HG03460 (cell line): ENCODE data around the gene ABCB11.
"Not testable (repeated sequence)": the region's sequence is repeated elsewhere in the genome, so short reads cannot be mapped to it uniquely, and the experiment has no call there.

Experiments
- ATAC-seq: cut with Tn5 transposase; IDR thresholded peaks from one replicate; pipeline ENCODE4 v1.9.1; 2021; ENCODE audit not compliant: unreplicated experiment

ABCB11 gene

DNA sequence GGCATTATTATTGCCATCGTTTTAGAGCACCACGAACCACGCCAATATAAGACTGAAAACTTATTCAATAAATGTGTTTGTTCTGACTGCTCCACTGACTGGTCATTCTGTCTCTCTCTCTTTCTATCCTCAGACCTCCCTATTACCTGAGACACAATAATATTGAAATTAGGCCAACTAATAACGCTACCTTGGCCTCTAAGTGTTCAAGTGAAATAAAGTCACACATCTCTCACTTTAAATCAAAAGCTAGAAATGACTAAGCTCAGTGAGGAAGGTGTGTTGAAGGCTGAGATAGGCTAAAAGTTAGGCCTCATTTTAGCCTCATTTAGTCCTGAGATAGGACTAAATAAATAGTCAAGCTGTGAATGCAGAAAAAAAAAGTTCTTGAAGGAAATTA, 91.2 kb downstream of the ABCB11 start:
- ATAC-seq: no peak

DNA sequence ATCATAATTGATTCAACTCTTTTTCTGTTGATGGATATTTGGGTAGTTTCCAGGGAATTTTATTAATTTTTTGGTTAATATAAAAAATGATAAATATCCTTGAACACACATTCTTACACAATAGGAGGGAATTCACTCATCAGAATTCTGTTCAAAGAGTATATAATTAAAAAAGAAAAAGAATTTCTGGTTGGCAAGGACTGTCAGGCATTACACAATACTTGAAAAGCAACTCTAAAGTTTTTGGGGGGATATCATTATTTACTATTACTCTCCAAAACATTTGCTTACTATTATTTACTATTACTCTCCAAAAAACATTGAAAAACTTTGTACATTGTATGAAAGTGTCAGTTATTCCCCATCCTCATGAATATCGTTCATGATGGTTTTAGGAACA, 92.1 kb downstream of the ABCB11 start:
- ATAC-seq: no peak

DNA sequence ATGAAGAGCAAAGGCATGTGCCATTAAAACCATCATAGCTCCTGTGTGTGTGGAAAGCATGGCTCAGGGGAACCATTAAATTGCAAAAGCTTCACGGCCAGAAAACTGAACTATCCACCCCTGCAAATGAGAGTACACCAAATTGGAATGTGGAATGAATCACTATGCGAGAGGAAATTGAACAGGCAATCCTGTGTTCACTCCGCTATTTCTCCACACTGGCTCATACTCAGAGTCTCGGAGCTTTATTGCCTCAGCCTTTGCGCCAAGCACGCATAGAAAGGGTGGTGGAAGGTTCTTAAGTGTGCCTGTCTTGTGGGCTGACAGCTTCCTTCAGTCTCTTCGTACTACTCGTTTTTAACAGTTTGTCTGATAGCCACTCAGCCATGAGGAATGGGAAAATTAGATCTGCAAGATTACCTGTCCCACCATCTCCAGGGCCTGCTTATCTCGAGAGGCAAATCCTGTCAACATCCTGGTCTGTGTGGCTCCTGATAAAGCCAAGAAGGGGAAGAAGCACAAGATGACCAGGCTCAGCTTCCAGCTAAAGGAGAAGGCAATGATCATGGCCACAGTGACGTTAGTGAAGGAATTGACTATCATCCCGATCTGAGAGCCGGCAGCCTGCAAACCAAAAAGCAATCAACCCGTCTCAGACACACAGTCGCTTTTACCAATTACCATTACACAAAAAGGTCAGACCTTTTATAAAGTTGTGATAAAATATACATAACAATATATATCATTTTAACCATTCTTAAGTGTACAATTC, 95.1 kb downstream of the ABCB11 start:
- no peak for ATAC-seq

DNA sequence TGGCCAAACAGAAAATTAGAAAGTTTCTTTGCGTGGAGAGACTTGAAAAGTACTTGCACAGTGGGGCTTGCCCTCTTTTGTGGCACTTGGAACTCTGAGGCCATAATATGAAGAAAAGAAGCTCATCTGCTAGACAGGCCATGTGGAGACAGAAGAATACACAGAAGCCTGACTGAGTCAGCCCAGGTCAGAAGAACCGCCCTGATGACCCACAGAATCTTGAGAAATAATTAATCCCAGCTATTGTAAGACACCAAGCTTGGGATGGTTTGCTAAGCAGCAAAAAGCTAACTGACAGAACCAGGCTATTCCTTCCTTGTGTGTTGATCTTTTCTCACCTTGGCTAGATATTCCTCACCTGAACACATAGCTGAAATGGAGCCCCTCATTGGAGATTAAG, 96.3 kb downstream of the ABCB11 start:
- no peak for ATAC-seq

DNA sequence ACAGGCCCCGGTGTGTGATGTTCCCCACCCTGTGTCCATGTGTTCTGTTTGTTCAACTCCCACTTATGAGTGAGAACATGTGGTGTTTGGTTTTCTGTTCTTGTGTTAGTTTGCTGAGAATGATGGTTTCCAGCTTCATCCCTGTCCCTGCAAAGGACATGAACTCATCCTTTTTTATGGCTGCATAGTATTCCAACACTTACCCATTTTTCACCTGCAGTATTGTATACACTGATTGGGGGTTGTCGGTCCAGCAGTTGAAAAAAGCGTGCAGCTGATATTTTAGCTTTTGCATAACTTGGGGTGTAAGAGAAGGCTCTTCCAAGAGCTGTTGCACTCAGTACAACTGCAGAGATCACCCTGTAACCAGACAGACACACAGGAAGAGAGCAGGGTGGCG, 99.0 kb downstream of the ABCB11 start:
- not testable (repeated sequence) for ATAC-seq

DNA sequence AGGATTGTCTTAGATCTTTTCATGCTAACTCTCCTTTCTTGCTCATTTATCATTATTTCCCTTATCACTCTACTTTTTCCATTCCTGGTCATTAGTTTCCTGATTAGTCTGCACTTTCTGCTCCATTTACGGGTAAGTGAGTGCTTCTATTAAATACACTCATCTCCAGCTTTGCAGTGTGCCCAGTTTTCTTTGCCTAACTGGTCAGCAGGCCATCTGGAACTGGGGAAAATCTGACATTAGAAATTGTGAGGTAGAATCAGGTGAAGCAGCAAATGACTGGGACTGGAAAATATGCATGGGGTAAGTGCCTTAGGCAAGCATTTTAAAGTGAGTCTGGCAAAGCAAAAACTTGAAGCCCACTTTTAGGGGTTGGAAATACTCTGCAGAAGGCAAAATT, 100.9 kb downstream of the ABCB11 start:
- ATAC-seq: no peak

DNA sequence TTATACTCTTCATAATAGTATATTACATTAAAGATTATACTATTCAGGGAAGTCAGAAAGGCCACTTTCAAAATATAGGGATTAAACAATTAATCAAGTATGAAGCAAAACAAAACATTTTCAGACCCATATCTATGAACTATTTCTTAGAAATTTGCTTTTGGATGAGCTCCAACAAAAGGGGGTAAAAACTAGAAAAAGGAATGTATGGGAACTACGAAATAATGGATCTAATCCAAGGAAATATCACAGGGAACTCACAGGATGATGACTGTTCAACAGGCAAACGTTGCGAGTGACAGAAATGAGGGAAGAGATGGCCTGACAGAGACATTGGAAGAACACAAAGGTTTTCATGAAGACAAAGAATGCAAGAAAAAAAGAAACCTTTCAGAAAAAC, 102.1 kb downstream of the ABCB11 start:
- ATAC-seq: no peak

DNA sequence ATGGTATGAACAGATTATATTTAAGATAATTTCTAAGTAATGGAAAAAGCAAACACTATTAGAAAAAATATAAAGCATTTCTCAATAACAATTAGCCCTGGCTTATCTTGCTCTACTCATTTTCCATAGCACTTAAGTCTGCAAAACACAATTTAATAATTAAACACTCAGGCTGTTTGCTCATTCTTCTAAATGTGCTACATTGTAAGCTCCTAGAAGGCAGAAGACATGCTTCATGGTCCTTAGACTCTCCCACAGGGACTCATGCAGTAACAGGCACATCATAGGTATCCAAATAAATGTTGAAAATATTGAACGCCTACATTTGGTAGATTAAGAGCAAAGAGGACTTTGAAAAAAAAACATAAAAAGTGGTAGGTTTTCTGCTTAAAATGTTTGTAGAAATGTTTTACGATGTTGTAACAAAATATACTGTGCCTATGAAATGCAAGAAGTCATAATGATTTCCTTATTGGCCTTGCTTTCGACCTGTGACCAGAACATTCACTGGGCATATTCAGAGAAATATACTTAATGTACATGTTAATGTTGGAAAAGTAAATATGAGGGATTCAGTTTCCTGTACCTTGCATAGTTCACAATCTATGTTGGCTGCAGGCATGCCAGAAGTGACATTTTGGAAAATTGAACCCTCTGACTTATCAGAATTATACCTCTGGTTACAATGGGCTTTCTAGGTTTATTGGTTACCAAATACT, 102.9 kb downstream of the ABCB11 start:
- ATAC-seq: no peak

DNA sequence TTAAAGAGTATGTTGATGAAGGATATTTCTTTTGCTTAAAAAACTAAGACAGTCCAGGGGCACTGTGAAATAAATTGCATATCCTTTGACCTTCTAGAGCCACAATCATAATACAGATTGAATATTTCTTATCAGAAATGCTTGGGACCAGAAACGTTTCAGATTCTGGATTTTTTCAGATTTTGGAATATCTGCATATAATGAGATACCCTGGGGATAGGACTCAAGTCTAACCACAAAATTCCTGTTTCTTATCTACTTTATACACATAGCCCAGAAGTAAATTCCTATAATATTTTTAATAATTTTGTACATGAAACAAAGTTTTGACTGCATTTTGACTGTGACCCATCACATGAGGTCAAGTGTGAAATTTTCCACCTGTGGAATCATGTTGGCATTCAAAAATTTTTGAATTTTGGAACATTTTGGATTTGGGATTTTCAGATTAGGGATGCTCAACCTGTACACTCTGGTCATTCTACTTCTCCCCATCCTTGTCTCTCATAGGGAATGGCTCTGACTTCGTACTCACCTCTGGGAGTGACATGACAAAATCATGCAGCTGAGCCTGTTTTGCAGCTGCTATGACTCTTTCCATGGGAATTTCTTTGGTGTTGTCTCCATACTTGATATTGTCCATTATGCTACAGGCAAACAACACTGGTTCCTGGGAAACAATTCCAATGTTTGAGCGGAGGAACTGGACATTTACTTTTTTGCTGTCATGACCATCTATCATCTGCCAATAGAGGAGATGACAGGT, 104.3 kb downstream of the ABCB11 start:
- ATAC-seq: no peak

DNA sequence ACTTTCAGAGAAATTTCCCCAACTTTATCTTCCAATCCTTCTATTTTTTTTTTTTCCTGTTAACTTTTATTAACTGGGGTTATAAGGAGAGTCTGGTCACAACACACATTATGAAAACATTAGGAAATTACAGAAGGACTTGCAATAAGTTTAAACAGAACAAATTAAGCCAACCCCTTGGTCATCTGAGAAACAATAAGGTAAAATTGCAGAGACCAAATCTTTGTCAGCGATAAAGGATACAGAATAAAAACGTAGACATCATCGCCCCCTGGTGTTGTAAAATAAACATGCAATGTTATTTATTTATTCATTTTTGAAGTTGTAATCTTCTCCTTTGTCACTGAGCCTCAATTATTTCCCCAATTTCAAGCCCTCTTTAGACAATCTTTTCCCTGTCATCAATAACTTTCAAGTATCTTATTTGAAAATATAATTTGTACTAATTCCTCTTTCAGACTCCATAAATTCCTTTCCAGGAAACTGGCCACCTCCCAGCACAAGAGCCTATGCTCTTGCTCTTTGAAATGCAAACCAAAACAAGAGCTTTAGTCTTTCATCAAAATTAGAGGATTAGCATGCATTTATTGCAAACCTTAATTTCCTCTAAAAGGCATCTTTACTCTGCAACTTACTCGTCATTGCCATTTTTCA, 110.5 kb downstream of the ABCB11 start:
- no peak for ATAC-seq

DNA sequence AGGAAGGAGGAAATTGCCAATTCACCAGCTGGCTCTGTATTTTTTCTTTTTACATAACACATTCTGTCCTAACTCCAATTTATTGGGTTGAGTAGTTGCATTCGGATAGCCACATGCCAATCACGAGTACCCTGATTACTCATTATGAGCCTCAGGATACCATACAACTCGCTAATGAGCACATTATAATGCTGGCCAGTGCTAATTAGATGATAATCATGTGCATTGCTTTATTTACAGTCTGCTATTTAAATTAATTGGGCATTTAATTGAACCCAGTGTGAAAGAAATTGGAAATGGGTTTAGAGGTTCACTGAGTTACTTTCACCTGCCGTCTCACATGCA, 114.8 kb downstream of the ABCB11 start:
- ATAC-seq: no peak

DNA sequence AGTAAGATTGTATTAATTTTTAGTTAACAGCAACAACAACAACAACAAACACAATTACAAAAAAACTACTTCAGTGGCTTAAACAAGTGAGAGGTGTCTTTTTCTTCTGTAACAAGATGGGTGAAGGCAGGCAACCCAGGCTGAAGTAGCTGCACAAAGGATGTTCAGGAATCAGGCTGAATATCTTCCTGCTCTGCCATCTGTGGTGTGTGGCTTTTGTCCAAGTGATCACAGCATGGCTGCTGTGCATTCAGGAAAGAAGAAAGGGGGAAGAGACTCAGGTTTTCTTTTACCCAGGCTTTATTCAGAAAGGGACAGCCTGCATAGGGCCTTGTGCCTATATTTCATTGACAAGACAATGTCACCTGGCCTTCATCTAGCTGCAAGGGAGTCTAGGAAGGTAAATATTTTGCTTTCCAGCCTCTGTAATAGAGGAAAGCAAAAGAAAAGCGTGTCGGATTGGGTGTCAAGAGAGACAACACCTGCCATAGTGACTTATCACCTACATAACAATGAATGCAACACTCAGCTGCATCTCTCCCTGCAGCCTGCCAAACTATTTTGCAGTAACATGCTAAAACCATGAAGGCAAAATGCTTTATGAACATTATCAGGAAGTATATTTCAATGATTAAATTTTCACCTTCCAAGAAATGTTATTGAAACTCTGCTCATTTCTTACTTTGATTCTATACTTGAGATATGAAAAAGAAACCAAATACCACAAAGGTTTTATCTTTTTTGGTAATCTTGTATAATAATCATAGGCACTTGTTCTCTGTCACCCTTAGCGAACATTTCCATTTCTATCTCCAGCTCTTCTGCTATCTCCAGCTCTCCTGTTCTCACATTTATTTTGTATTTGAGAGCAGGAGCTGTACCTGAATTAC, 115.4 kb downstream of the ABCB11 start:
- no peak for ATAC-seq

DNA sequence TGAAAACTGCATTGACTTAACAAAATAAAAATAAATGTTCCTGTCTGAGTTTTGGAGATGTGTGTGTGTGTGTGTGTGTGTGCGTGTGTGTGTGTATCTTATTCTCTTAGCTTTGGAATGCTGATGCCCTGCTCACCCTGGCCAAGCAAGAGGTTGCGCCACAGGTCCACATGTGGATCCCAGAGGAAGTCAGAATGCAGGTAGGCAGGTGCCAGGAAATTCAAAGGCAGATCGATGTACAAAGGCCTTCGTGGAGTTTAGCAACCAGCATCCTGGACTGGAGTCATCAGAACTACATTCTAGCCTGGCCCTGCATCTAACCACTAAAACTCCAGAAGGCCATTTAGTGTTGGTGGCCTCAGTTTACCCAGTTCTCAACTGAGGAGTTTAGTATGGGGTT, 117.6 kb downstream of the ABCB11 start:
- no peak for ATAC-seq

DNA sequence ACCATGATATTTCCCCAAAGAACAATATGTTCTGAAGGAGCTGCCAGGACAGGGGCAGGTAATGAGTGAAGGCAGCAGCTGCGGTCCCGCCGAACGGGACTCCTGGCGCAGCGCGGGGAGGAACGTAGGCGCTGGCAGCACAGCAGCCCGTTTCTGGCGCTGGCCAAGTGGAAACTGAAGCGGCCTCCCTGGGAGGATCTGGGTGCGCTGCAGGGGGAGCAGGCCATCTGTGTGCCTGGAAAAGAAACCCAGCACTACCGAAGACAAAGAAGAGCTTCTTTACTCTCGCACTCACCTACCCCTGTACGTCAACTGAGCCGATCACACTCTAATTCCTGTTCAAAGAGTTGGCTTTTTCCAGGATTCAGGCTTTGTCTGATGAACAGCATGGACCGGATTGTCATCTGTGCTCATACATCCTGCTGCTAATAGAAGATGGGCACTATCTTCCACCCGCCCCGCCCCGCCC, 118.2 kb downstream of the ABCB11 start:
- ATAC-seq: no peak

DNA sequence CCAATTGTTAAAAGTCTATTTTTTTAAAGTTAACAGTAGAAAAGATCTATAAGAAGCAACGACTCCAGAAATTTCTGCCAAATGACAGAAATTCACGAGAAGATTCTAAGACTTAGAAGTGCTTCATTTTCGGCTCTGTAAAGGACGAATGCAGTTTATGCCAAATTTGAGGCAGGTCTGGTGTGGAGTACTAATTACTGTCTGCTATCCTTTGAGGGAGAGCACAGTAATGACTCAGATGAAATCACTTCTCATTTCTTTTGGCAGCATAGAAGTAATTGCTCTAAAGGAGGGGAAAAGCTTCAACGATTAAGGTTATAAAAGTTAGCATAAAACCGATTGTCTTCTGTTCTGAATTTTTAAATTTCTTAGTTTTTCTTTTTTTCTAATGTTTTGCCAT, 118.7 kb downstream of the ABCB11 start:
- no peak for ATAC-seq

DNA sequence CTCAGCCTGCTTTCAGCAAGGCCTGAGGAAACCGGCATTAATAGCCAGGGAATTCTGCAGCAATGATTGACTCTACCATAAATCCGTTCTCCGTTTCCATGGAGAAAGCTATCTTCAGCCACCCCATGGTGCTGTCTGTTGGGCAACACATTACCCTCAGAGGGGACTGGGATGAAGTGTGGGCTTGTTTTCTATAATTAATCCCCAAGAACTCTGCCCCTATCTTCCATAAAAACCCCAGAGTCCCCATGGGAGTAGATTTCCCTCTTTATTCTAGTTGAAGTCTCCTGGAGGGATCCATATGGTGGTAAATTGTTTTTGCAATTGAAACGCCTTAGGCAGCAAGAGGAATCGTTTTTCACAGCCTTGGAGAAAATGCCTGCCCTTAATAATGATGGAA, 120.8 kb downstream of the ABCB11 start:
- ATAC-seq: no peak

DNA sequence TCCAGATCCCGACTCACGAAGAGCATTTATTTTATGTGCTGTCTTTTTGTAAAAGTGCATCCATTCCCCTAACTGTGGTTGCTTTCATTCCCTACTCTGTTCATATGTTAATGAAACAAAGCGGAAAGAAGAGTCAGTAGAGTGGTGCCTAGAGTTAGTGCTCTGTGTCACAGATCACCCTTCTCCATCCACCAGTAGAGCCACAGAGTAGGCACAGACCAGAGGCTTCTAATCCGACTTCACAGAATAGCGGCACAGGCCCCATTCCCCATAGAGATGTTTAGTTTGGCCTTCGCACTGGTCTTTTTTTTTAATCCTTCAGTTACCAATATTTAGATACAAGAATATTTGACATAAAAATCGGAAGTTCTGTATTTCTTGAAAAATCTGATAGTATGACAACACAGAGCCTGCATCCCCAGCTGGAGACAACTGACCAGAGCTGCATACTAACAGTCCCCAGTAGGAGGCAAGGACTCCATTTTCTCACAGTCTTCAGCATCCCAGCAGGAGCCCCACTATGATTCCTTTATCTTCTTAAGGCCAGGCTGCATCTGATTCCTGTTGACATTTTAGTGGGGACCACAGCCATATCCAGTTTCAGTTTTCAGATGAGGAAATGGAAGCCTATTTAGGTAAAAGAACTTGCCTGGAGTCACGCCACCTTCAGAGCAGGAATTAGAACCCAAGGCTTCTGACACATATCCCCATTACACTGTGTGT, 123.0 kb downstream of the ABCB11 start:
- no peak for ATAC-seq

DNA sequence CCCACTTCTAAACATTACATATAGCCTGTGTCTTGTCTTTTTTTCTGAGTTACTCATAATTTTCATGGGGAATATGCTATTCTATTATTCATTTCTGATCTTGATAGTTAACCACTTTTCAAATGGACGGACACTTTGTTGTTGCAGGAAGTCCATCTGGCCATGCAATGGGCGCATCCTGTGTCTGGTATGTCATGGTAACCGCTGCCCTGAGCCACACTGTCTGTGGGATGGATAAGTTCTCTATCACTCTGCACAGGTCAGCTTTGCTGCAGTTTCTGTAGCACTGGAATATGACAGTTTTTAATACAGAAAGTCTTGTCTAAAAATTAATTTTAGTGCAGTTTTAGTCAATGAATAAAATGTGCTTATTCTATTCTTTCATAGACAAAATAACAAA, 126.8 kb downstream of the ABCB11 start:
- ATAC-seq: no peak

DNA sequence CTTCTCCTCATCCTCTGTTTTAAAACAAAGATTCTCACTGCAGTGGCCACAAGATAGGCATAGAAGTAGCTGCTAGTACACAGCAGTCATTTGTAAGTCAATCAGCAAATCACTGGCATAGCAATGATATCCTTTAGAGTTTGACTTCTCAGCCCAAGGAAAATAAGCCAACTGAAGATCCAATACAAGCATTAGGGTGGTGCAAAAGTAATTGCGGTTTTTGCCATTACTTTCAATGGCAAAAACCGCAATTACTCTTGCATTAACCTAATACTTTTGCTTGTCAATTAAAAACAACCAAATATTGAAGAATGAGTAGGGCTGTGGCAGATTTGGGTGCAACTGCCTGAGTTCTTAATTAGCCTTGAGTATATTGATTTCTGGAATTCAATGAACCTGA, 127.2 kb downstream of the ABCB11 start:
- no peak for ATAC-seq

DNA sequence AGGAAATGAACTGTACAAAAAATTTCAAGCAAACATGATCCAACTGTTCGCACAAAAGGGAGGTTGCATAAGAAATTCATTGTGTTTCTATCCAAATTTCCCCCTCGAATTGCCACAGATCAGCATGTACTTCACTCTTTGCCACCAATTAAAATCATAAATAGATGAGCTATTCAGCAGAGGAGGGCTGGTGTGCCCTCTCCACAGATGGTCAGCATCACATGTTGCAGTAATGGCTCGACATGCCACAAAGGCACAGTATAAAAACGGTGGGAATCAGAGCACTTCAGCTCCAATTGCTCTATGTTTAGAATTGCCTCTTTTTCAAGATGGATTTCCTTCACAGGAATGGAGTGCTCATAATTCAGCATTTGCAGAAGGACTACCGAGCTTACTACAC, 130.1 kb downstream of the ABCB11 start, which contains the start of gene G6PC2:
Gene G6PC2 (plus strand): TSS at position 289 of the 400 bp plus-strand sequence. CDS start 41 bp downstream, at position 330.
- ATAC-seq: no peak
